GM12864 (cell line): ENCODE data around the gene ACAD10.
"Not testable (repeated sequence)": the region's sequence is repeated elsewhere in the genome, so short reads cannot be mapped to it uniquely, and the experiment has no call there.

ENCODE experiments used
- DNase-seq: peaks from one replicate; pipeline ENCODE4 v3.0.0-alpha.2; 2011; ENCODE audit warnings: low read depth
- H3K4me3 ChIP-seq: 2 replicates; pipeline ENCODE4 v1.5.1; 2011; ENCODE audit warnings: mild to moderate bottlenecking, low read depth, low read length, control low read depth
- CTCF ChIP-seq: IDR thresholded peaks from 2 replicates; pipeline ENCODE4 v1.5.1; 2011; ENCODE audit warnings: low read depth, mild to moderate bottlenecking, moderate library complexity, low read length, control low read depth, inconsistent platforms; ENCODE audit errors: missing control alignments

ACAD10 gene

GRCh38 chr12:111733340-111733915, 47.6 kb downstream of the ACAD10 start:
- no peak for TF ChIP-seq CTCF
- DNase-seq = no peak
- no peak overlapping the region for H3K4me3 ChIP-seq

GRCh38 chr12:111739524-111739923, 53.7 kb downstream of the ACAD10 start:
- H3K4me3 ChIP-seq, DNase-seq: not testable (repeated sequence)

GRCh38 chr12:111741235-111741812, 55.5 kb downstream of the ACAD10 start:
- TF ChIP-seq CTCF = no peak
- H3K4me3 ChIP-seq = no peak overlapping the region
- DNase-seq = no peak

GRCh38 chr12:111745211-111745610, 59.4 kb downstream of the ACAD10 start:
- no peak for TF ChIP-seq CTCF
- DNase-seq = no peak
- H3K4me3 ChIP-seq = no peak overlapping the region

GRCh38 chr12:111747333-111747732, 61.5 kb downstream of the ACAD10 start:
- TF ChIP-seq CTCF = no peak
- no peak overlapping the region for H3K4me3 ChIP-seq
- no peak for DNase-seq

- no peak for DNase-seq
- no peak overlapping the region for H3K4me3 ChIP-seq
- TF ChIP-seq CTCF = no peak
Measured at GRCh38 chr12:111748151-111748672, 62.4 kb downstream of the ACAD10 start.

GRCh38 chr12:111748867-111749266, 63.0 kb downstream of the ACAD10 start:
- TF ChIP-seq CTCF = no peak

More at GRCh38 chr12:111748867-111749266, 63.0 kb downstream of the ACAD10 start:
- H3K4me3 ChIP-seq = no peak overlapping the region
- no peak for DNase-seq
